GM19023 (cell line): Measurements from ENCODE around the gene CYP26A1.
"Not testable (repeated sequence)": the region's sequence is repeated elsewhere in the genome, so short reads cannot be mapped to it uniquely, and the experiment has no call there.

Source experiments
- ATAC-seq: cut with Tn5 transposase; IDR thresholded peaks from one replicate; pipeline ENCODE4 v1.9.1; 2021; ENCODE audit warnings: mild to moderate bottlenecking, moderate library complexity; ENCODE audit not compliant: unreplicated experiment

The CYP26A1 gene

DNA sequence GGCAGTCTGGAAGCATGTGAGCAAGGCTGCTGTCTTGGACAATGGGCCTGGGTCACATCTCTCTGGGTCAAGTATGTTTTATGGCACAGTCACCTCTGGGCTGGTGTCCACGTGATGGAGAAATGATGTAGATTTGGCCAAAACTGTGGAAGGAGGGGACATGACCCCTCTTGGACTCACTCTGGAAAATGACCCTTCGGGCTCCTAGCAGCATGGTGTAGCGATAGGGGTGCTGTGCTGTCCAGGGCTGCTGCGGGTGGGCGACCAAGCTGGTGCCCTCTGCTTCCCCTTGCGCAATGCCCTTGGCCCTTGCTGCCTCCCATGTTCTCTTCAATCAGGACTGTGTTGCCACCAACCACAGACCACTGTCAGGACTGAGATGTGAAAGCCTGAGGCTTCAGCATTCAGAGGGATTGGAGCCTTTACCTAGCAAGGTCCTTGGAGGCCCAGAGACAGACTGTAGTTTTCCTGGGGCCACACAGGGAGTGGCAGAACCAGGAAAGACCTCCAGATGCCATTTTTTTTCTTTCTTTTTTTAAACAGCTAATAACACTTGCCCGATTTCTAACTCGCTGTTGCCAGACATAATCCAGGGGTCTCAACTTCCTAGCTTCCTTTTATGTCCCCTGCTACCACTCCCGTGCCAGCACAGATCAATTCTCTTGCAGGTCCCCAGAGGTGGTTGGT, 6.1 kb downstream of the CYP26A1 start:
- ATAC-seq = no peak

DNA sequence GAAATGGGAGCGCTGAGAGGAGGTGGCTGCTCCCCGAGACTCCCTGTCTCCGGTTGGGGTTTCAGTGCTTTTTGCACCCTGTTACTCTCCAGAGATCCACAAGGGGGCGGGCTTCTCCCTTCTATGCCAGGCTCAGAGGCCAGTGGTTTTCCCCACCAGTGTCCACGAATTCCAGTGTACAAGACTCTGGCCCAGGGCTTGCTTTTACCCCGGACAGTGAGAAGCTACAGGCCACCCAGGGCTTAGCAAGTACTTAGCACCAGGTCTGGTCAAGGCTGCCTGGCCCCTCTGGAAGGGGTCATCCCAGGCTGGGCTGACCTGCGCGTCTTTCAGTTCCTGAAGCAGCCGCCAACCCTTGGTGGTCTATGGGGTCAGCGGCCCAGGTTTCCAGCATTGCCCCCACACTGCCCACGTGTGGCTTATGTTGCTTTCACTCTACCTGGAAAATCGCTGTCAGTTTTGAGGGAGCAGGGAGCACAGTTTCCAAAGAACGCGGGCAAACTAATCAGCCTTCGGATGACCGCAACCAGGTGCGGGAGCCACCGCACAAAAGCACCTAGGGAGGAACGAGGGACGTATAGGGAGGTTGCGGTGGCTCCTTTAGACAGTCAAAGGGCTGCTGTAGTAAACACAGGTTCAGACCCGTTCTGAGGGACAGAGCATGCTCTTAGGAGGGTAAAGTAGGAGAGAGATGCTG, 6.8 kb downstream of the CYP26A1 start:
- no peak for ATAC-seq

DNA sequence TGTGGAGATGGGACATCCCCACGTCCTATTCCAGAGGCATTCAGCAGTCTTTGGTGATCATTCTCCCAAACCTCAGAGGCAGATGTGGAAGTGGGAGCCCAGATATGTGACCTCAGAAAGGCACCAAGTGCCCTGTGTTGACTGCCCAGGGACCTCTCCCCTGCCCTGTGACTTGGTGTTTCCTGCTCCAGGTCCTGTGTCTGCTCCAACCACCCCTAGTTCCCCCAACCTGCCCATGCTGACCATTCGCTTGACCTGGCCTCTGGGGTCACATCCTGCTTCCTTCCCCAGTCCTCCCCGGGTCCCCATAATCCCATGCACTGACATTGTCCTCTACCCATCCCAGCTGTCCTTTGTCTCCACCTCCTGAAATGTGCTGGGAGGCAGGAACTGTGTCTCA, 7.6 kb downstream of the CYP26A1 start:
- ATAC-seq = no peak

DNA sequence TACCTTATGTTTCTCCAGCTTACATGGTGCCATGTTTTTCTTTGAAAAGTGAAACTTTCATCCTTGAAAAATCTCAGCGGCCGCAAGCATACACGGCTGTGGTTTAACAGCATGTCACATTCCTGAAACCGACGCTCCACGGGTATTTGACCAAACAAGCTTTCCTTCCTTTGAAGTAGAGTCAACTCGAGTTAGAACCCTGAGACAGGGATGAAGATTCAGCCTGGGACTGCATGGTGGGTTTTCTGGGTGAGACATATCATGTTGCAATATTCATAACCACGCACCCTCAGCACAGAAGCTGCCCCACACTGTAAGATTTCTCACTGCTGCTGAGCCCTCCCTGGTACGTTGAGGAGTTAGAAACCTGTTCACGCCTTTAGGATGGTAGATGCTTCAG, 8.1 kb downstream of the CYP26A1 start:
- ATAC-seq = no peak

DNA sequence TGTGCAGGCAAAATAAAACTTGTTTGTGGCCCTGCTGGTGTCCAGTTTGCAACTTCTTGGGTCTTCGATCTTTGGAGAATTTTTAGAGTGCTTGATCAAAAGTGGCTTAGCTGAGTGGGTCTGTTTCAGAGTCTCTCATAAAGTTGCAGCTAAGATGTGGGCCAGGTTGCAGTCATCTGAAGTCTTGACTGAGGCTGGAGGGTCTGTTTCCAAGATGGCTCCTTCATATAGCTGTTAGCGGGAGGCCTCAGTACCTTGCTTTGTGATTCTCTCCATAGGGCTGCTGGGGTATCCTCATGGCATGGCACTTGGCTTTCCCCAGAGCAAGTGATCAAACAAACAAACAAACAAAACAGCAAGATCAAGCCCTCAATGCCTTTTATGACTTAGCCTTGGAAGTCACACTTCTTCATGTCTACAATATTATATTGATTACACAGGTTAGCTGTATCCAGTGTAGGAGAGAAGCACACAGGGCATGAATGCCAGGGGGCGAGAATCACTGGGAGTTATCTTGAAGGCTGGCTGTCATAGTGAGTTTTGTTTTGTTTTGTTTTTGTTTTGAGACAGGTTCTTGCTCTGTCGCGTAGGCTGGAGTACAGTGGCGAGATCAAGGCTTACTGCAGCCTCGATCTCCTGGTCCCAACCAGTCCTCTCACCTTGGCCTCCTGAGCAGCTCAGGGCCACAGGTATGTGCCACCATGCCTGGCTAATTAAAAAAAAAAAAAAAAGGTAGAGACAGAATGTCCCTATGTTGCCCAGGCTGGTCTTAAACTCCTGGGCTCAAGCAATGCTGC, 10.2 kb downstream of the CYP26A1 start:
- ATAC-seq = no peak

DNA sequence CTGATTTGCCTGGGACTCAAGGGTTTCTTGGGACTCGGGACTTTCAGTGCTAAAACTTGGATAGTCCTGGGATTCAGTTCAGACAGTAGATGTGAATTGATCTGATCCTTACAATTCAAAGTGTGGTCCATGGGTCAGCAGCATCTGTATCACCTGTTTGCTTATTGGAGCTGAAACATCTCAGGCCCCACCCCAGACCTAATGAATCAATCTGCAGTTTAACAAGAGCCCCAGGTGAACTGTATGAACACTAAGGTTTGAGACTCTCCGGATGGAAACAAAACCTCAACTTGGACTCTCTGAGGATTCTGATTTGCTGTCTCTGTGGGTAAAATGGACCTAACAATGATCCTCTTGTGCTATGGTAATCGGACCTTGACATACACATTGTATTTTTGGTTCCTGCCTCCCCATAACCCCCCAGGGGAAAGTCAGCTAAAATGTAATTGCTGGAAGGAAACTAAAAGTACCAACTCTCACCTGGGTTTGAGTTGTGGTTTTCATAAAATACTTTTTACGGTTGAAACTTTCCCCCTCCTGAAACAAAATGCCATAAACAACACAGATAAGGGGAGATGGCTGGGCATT, 11.7 kb downstream of the CYP26A1 start:
- no peak for ATAC-seq

DNA sequence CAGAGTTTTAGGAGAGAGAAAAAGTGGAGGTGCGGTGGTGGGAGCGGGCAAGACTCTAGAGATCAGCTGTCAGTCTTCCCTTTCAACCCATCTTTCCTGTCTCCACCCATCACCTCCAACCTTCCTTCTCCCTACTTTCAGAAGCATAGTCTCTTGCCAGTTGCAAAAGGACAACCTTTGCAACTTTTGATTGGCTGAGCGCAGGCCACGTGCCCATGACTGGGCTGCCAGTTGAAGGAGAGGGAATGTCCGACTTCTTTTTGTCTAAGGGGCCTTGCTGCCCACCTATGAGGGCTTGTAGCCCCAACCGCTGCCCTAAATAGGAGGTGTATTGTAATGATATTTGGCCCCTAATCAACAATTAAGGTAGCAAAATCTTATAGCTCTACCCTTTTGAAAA, 12.6 kb downstream of the CYP26A1 start:
- ATAC-seq = no peak

DNA sequence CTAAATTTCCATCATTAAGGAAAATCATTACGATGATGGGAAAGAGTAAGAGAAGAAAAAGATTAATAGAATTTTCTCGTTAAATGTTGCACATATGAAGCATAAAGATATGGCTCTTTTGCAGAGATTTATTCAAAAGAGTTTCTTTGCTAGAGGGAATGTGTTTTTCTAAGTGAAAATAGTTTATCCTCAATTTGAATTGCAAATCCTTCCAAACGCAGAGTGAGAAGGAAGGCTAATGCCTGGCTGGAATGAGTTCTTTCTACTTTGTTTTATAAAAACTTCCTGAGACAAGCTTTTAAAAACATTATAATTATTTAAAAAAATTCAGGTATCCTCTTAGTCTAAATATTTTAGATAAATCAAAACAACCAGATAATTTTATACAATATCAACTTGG, 14.2 kb downstream of the CYP26A1 start:
- ATAC-seq = no peak

DNA sequence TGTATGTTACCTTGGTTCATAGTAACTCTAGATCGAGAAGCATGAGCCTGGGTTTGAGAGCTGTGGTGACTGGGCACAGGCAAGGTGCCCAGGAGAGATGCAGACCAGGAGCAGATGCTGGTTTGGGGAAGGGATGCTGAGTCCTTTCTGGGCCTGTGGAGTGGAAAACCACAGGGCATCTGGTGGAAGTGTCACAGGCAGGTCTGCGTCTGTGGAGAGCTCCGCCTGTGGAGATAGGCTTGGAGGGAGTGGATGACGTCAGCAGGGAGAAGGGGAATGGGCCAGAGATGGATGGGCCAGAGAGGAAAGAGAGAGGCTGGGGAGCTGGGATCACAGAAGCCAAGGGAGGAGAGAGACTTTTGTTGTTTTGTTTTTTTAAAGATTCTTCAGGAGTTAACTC, 14.8 kb downstream of the CYP26A1 start:
- ATAC-seq = no peak

DNA sequence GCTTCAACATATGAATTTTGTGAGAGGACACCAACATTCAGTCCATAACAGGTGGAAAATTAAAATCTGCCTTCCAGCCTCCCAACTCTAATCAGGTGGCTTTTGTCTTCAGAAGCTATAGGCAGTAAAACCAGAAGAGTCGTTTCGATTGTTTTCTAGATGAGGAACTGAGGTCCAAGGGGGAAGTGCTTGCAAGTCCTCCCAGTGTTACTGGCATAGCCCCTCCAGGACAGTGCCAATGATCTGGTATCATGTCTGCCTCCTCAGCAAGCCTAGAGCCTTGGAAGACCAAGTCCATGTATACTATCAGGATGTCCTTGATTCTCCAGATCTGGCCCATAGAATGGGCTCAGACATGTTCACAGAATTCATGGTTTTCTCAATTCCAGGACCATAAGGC, 16.9 kb downstream of the CYP26A1 start:
- ATAC-seq = no peak

DNA sequence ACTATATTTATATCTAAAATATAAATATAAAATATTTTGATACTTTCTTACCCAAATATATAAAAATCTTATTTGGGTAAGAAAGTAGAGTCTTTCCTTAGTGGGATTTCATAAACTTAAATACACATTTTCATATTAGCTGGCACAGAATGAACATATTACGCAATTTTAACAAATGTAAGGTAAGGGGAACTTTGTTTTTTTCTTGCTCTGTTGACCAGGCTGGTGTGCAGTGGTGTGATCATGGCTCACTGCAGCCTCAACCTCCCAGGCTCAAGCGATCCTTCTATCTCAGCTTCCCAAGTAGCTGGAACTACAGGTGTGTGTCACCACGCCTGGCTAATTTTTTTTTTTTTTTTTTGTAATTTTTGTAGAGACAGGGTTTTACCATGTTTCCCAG, 18.3 kb downstream of the CYP26A1 start:
- no peak for ATAC-seq

DNA sequence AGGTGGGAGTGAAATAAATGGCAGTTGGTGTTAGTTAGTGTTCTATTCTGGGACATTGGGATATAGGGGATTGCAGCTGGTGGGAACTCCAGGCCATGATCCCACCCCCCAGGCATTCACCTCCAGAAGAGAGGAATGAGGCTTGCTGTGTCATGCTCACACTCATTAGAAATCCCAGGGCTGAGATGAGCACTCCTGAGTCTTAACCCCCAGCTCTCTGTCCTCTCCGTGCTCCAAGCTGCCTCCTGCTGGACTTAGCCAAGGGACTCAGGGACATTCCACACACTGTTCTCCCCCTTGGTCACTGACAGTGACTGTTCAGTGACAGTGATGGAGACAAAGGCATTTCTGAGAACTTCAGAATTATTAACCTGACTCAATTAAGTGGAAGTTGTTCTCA, 21.5 kb downstream of the CYP26A1 start:
- no peak for ATAC-seq

DNA sequence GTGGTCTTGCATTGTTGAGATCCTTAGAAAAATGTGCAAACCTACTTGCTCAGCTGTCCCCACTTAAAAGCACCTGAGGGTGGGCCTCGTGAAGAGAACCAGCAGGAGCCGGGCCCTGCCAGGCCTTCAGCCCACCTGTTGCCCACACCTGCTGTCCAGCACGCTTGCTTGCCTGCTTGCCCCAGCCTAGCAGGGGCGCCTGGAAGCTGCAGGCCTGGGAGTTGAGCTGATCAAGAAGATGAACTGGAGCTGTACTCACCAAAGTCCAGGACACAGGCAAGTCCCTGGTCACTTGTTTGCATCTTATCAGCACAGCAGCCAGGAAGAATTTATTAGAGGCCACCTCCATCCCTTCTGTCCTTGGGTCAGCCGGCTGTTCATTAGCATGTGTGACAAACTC, 23.2 kb downstream of the CYP26A1 start:
- no peak for ATAC-seq

DNA sequence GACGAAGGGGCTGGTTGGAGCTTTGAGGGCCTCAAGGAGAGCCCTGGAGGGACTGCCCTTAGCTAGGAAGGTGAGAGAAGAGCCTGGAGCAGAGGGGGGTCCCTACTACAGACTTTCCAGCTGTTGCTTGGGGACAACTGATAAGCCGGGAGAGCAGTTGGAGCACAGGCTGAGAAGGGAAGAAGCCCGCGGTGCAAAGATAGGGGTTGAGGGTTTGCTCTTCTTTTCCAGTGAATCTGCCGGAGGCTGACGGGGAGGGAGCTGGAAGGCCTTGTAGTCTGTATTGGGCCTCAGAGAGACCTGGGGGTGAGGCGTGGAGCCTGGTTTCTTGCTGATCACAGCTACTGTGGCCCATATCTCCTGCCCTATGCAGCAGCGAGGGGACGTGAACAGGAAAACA, 23.7 kb downstream of the CYP26A1 start:
- ATAC-seq = no peak

DNA sequence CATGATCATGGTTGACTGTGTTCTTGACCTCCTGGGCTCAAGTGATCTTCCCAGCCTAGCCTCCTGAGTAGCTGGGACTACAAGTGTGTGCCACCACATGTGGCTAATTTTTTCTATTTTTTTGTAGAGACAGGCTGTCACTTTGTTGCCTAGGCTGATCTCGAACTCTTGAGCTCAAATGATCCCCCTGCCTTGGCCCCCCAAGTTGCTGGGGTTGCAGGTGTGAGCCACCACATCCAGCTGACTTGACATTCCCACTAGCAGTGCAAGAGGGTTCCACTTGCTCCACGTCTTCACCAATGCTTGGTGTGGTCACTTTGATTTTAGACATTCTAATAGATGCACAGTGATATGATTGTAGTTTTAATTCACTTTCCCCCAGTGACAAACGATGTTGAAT, 25.1 kb downstream of the CYP26A1 start:
- ATAC-seq = no peak

DNA sequence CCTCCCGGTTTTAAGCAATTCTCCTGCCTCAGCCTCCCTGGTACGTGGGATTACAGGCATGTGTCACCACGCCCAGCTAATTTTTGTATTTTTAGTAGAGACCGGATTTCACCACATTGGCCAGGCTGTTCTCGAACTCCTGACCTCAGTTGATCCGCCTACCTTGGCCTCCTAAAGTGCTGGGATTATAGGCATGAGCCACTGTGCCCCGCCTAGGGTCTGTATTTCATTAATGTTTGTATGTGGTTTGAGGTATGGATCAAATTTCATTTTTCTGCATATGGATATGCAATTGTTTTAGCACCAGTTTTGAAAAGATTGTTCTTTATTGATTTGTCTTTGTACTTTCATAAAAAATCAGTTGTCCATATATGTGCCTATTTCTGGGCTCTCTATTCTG, 26.0 kb downstream of the CYP26A1 start:
- no peak for ATAC-seq

DNA sequence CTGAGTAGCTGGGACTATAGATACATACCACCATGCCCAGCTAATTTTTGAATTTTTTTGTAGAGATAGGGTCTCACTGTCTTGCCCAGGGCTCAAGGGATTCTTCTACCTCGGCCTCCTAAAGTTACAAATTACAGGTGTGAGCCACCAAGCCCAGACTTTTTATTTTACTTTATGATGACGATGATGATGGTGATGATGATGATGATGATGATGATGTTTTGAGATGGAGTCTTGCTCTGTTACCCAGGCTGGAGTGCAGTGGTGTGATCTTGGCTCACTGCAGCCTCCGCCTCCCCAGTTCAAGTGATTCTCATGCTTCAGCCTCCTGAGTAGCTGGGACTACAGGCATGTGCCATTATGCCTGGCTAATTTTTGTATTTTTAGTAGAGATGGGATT, 27.5 kb downstream of the CYP26A1 start:
- not testable (repeated sequence) for ATAC-seq

DNA sequence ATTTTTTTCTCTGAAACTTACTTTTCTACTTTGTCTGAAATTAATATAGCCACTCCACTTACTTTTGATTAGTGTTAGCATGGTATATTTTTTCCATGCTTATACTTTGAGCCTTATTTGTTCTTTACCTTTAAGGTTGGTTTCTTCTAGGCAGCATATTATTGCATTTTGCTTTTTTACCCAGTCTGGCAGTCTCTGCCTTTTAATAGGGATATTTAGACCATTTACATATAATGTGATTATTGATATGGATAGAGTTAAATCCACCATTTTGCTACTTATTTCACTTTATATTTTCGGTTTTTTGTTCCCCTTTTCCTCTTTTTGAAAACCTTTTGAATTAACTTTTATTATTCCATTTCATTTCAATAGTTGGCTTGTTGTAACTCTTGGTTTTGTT, 30.3 kb downstream of the CYP26A1 start:
- no peak for ATAC-seq

DNA sequence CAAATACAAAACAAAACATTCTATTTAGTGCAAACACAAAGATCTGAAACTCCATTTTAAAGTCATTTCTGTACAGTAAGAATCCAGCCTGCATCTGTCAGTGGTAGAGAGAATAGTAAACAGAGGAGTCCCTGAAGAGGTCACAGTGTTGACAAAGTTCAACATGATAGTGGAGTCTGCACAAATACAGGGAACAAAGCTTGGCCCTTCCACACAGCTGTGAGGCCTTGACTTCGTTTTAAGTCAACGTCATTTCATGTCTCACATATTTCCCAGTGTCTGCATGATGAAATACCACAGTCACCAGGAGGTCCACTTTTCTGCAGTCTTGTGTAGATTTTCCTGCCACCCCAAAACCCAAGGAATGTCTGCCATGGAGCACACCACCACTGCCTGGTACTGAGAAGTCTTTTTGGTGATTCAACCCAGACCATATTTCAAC, 33.0 kb downstream of the CYP26A1 start:
- no peak for ATAC-seq

DNA sequence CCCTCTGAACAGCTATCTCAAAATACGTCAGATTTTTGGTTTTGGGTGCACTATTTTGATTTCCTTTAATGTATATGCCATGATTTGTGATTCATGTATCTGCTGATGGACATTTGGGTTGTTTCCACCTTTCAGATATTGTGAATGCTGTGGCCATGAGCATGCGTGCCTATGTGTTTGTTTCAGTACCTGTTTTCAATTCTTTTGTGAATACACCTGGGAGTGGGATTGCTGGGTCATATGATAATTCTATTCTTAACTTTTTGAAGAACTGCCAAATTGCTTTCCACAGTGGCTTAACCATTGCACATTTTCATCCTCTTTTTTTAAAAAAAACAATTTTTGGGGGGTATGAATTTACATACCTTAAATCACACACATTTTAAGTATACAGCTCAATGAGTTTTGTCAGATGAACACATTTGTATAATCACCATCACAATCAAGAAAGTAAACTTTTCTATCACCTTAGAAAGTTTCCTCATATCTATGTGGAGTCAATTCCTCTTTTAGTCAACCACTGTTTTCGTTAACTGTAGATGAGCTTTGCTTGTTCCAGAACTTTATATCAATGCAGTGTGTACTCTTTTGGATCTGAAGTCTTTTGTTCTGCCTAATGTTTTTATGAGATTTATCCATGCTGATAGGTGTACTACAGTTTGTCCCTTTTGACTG, 36.9 kb downstream of the CYP26A1 start:
- ATAC-seq = no peak

DNA sequence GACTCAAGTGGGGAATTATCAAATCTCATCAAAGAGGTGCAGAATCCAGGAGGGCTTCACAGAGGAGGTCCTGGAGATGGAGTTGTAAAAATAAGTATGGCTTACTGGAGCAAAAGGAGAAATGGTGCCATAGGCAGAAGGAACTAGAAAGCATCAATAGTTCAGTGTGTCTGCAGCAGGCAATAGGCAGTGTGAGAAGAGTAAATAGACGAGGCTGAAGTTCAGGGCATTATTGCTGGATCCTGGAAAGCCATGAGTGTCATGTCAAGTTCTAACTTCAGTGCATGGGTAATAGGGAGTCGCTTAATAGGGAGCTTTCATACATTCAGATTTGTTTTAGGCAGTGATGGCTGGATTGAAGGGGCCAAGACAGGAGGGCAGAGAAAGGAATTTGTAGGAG, 39.3 kb downstream of the CYP26A1 start:
- ATAC-seq = no peak
